HG03571 (cell line): ENCODE measurements around the gene AGBL2.
A peak's percentile ranks its signal among the peaks of the same experiment; 100 is the strongest.
"Not testable (repeated sequence)": the region's sequence is repeated elsewhere in the genome, so short reads cannot be mapped to it uniquely, and the experiment has no call there.

ENCODE experiments used
- ATAC-seq: cut with Tn5 transposase; IDR thresholded peaks from one replicate; pipeline ENCODE4 v1.9.1; 2021; ENCODE audit not compliant: unreplicated experiment

AGBL2 gene, protein sequence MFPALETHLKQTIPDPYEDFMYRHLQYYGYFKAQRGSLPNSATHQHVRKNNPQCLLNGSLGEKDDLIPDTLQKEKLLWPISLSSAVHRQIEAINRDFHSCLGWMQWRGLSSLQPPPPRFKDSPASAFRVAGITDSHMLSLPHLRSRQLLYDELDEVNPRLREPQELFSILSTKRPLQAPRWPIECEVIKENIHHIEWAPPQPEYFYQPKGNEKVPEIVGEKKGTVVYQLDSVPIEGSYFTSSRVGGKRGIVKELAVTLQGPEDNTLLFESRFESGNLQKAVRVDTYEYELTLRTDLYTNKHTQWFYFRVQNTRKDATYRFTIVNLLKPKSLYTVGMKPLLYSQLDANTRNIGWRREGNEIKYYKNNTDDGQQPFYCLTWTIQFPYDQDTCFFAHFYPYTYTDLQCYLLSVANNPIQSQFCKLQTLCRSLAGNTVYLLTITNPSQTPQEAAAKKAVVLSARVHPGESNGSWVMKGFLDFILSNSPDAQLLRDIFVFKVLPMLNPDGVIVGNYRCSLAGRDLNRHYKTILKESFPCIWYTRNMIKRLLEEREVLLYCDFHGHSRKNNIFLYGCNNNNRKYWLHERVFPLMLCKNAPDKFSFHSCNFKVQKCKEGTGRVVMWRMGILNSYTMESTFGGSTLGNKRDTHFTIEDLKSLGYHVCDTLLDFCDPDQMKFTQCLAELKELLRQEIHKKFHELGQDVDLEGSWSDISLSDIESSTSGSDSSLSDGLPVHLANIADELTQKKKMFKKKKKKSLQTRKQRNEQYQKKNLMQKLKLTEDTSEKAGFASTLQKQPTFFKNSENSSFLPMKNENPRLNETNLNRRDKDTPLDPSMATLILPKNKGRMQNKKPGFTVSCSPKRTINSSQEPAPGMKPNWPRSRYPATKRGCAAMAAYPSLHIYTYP

DNA sequence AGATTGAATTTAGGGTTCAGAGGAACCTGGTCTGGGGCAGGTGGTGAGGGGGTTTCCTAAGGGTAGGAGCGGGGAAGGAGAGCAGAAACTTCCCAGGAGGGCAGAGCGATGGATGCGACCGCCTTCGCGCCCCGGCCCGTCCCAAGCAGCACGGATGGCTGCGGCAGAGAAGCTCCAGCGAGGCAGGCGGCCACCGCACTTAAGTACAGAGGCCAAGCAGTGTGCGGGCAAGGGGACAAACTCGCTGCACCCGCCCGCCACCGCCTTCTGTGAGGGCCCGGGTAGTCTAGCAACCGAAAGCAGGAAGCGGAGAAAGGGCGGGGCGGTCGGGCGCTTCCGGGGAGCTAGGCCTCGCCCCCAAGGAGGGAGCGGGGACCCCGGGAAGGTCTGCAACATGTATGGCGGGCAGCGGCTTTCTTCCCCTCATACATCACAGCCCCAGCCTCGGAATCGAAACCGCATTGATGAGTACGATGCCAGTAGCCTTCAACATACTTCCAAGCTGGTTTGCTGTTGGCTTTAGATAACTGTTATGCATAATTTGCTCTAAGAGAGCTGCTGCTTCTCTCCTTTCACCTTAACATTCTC is at the start of gene AGBL2:
AGBL2 (minus strand) TSS at position 288 of the 588 bp plus-strand sequence. CDS start 719 bp downstream, outside the sequence.
- ATAC-seq = peak; percentile 97

DNA sequence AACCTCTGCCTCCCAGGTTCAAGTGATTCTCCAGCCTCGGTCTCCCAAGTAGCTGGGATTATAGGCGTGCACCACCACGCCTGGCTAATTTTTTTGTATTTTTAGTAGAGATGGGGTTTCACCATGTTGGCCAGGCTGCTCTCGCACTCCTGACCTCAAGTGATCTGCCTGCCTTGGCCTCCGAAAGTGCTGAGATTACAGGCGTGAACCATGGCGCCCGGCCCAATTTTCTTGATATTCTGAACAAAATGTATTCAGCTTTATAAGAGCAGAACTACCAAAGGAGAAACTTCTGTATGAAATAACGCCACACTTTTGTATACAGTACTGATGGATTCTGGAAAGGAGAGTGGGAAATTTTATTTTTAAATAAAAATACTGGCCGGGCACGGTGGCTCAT is 44.1 kb upstream of the AGBL2 start:
- ATAC-seq = not testable (repeated sequence)

DNA sequence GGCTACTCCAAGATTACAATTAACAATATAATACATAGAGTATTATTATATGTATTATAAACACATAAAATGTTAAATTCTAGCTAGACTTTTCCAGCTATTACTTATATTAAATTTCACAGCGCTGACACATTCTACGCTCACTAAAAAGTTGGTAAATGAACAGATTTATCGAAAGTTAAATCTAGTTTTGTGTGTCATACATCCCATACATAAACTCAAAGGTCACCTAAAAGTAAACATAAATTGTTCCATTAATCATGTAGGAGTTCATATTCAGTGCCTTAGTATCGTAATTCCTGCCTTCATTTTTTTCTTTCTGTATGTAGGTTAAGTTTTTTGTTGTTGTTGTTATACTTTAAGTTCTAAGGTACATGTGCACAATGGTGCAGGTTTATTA is 41.0 kb upstream of the AGBL2 start:
- ATAC-seq = no peak

DNA sequence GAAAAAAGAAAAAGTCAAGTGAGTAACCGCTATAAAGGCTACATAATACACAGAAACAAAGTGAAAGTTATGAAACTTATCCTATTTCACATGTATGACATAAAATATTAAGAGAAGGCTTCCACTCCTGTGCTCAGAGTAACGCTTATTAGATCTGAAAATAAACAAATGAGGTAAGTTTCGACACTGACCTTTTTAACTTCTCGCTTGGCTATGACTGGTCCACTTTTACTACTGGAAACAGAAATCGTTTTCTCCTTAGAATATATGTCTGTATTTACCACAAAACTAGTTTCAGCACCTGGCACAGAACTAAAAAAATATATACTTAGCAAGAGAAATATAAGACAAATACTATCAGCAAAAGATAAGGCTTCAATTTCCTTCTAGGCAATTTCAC is 35.6 kb upstream of the AGBL2 start:
- ATAC-seq = no peak

DNA sequence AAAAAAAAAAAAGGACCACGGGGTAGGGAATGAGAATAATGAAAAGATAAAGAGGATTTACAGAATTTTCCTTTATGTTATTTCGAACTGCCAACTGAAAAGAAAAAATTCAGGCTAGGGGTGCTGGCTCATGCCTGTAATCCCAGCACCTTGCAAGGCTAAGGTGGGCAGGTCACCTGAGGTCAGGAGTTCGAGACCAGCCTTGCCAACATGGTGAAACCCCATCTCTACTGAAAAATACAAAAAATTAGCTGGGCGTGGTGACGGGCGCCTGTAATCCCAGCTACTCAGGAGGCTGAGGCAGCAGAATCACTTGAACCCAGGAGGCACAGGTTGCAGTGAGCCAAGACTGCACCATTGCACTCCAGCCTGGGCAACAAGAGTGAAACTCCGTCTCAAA is 27.3 kb upstream of the AGBL2 start:
- not testable (repeated sequence) for ATAC-seq

DNA sequence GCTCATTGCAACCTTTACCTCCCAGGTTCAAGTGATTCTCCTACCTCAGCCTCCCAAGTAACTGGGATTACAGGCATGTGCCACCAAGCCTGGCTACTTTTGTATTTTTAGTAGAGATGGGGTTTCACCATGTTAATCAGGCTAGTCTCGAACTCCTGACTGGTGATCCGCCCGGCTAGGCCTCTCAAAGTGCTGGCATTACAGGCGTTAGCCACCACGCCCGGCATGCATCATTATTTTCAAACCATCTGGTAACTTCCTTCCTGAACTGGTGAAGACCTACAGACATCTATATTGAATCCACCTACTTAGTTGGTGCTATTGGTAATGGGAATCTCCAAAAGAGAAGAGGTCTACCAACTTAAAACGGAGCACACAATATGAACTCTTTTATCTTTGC is 22.6 kb upstream of the AGBL2 start:
- ATAC-seq = not testable (repeated sequence)

DNA sequence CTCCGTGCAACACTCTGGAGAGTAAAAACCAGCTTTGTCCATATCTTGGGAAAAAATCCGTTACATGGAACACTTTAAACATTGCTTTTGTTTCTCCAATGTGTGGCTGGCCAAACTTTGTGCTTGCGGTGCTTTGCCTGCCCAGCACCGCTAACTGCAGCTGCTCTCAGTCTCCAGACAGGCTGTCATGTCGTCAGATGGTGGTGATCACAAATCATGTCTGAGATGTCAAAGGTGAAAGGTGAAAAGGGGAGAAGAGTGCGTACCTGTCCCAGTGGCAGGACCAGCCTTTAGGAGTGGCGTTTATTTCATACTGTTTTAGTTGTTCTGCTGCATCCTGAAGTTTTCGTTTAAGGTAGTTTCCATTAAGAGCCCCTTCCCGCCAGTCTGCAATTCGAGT is 17.1 kb upstream of the AGBL2 start:
- no peak for ATAC-seq

DNA sequence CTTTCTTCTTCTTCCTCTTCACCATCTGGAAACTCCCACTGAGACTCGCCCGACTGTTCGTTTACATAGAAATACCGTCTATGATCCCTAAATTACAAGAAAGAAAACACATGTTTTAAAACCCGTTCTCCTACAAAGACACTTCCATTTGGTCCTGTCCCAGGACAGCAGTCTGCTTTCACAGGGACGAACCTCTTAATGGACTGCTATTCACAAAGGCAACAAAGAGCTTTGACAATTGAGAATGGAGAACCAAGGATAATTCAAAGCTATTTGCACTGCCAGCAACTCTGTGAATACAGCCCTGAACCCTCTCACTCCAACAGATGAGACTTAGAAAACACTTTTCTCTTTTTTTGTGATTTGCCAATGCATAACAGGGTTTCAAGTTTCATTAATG is 16.3 kb upstream of the AGBL2 start:
- ATAC-seq = no peak

DNA sequence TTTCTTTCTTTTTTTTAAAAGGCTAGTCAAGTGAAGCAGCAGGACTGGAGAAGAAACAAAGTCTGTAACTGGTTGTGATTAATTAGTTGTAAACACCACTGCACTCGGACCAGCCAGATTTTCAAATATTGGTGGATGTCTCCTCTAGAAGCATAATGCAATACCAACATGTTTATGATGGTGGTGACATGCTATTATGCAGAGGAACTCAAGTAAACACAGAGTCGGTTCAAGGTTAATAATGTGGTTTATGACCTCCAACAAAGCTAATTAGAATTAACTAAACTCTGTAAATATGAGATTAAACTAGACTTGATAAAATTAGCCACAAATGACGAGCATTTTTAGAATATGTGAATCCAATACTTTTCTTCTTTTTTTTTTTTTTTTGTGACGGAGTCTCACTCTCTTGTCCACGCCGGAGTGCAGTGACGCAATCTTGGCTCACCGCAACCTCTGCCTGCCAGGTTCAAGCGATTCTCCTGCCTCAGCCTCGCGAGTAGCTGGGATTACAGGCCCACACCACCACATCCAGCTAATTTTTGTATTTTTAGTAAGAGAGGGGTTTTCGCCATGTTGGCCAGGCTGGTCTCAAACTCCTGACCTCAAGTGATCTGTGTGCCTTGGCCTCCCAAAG is 11.8 kb upstream of the AGBL2 start:
- no peak for ATAC-seq

DNA sequence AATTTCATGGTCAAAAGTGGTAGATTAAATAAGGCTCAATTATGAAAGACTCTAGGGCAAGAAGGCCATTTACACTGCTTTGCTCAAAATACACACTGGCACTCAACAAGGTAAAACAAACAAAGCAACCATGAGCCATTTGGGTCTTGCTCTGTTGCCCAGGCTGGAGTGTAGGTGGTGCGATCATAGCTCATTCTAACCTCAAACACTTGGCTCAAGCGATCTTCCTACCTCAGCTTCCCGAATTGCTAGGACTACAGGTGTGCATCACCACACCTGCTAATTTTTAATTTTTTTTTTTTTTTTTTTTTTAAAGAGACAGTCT is 10.9 kb upstream of the AGBL2 start:
- no peak for ATAC-seq

DNA sequence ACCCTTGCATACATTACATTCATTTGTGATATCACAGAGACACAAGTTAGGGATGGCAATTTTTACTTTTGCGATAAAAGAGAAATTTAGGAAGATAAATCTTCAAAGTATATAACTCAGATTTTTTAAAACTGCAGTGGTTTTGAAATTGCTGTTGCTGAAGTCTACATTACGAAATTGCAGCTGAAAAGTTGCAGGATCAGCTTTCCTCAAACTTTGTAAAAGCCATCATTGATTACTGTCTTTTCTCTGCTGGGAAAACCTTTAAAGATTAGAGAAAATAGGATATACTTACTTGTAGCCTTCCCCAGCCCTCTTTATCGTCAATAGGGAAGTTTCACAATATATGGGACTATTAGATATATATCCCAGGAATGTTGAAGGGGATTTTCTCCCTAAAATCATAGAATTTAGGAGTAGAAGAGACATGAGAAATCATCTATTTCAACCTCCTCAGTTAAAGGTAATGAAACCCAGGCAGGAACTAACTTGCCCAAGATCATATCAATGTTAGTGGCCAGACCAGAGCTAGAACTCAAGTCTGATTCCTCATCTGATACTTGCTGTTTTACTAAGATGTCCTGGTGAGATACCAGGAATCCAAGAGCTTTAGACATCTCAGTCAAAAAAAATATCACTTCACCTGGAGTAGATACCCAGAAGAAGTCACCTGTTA is 10.4 kb upstream of the AGBL2 start:
- no peak for ATAC-seq

DNA sequence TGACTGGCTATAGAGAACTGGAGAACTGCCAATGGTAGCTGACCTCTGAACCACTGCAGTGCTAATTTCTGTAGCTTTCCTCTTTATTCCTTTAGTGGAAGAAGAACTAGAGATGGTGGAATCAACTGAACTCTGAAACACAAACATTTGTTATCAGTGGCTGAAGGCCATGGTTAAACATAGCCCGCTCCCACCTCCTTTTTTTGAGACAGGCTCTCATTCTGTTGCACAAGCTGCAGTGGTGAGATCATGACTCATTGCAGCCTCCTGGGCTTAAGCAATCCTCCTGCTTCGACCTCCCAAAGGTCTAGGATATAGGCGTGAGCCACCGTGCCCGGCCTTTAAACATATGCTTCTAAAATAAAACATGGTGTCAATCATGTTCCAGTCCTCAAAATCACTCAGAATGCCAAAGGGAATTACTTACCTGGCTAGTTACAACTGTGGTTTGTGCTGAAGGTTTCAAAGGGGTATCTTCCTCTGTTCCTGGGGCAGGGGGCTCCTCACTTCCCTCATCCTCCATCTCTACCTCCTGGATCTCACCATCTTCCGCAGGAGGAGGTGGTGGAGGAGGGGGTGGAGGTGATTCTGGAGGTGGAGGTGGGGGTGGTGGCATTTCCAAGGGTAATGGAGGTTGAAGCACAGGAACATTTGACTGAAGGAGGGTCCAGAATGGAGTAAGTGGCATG is 9.0 kb upstream of the AGBL2 start:
- no peak for ATAC-seq

DNA sequence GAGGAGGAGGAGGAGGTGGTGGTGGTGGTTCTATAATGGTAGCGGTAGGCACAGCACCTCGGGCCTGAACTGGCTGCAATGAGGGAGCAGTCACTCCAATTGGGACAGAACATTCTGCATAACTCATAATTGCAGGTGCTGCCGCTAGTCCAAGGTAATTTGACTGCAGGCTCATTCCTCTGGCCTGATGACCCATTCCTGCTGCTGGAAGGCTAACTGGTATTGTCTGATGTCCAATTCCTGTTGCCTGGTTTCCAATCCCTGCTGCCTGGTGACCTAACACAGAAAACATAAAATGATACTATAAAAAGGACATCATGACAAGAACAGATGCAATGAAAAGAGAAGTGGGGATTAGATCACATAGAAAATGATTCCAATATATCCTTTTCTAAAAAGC is 7.9 kb upstream of the AGBL2 start:
- no peak for ATAC-seq

DNA sequence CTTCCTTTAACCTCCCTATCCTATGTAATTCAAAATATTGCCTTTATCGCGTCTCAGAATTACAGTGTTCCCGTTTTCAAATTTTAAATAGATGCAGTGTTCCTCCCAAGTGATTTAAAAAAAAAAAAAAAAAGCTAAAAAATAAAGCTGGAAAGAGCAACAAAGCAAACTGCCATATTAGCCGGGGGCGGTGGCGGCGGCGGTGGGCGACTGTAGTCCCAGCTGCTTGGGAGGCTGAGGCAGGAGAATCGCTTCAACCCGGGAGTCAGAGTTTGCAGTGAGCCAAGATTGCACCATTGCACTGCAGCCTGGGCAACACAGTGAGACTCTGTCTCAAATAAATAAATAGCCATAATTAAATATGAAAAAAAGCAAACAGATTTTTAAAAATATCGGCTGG is 5.5 kb upstream of the AGBL2 start:
- no peak for ATAC-seq

DNA sequence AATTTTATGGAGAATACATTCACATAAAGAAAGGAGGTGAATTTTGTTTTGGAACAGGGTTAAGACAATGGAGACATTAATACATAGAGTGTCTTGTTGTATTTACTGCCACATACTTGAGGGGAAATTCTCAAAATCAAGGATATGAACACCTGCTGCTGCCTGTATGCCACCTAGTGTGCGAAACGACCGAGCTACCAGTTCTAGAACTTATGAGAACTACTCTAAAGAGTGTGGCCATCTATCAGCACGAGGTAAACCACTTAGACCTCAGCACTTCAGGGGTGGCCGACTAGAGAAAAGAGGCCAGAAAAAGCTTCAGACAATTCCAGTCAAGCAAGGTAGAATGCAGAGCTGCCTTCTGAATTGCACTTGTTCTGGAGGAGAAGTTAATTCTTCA is 1.5 kb upstream of the AGBL2 start:
- no peak for ATAC-seq

DNA sequence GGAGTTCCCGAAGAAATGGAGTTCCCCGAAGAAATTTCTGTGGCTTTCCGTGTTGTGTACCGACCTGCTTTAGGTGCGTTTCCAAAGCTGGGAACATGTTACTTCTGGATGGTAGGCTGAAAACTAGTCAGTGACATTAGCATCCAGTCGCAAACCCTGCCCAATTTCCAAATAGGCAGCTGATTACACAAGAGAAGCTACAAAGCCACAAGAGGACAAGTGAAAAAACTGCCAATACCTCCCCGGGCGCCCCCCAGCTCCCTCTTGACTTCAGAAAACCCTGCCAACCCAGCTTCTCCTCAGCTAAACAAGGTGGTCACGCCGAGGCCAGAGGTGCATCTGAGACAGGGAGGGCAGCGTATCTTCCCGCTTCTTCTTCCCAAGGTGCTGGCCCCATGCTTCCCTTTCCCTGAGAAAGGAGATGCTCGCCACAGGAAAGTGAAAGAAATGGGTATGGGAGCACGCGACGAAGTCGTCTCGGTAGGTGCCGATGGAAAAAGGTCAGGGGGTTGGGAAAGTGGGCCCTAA is 551 bp downstream of the AGBL2 start:
- ATAC-seq = no peak

DNA sequence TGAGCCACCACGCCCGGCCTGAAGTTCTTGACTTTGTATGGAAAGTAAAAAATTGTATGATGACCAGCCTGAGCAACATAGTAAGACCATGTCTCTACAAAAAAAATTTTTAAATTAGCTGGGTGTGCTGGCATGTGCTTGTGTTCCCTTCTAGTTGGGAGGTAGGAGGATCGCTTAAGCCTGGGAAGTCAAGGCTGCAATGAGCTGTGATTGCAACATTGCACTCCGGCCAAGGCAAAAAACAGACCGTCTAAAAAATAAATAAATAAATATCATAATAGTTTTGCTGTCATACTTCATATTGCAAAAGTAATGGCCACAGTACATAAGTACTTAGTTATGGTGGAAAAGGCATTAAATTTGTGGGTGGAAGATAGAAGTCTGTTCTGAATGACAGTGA is 3.4 kb downstream of the AGBL2 start:
- ATAC-seq = no peak

DNA sequence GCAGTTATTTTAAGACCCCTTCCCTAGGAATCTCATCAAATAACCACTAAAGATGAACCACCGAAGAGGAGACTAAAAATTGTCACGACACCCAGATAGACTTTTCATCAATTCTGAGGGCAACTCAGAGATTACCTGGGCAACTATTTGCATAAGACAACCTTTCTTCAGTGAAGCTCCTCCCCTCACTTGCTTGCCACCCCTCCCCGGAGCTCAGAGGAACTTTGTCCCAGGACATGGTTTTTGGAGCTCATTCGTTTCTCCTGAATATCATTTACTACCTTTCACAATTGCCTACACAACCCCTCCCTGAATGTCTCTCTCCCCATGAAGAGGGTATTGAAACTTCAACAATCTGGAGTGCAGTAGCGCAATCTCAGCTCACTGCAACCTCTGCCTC is 3.9 kb downstream of the AGBL2 start:
- no peak for ATAC-seq

DNA sequence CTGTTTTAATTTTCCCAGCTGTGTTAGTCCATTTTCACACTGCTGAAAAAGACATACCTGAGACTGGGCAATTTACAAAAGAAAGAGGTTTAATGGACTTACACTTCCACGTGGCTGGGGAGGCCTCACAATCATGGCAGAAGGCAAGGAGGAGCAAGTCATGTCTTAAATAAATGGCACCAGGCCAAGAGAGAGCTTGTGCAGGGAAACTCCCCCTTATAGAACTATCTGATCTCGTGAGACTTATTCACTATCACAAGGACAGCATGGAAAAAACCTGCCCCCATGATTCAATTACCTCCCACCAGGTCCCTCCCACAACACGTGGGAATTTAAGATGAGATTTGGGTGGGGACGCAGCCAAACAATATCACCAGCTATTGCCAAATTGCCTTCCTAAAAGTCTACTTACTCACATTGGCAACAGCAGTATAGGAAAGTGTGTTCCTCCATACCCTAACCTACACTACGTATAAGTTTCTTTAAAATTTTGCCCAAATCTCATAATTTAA is 7.8 kb downstream of the AGBL2 start:
- ATAC-seq = not testable (repeated sequence)

DNA sequence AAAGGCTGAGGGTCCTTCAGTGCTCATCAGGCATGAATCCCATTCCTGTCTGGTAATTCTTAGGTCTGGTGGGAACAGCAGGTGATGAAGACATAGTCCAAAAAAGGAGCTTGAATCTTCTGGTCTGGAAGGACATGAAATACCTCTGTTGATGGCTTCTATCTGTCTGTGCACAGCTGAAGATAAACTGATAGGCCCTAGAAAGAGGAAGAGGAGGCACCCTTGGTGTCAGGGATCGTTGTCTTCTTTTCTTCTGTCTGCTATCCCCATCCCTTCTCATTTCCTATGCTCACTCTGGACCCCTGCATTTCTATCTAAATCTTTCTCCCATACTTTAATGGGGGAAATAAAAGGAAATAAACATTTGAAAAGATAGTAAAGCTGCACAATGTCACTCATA is 9.4 kb downstream of the AGBL2 start:
- no peak for ATAC-seq
